MM.1S (cell line): Measurements from ENCODE around the gene LUZP1.
"Not testable (repeated sequence)": the region's sequence is repeated elsewhere in the genome, so short reads cannot be mapped to it uniquely, and the experiment has no call there.

ENCODE experiments used
- DNase-seq: peaks from one replicate; pipeline ENCODE4 v3.0.0-alpha.2; 2015
- H2AFZ ChIP-seq: fragments of 300-600 bp; sonication (generic); 2 replicates; pipeline ENCODE4 v1.6.0; 2016; ENCODE audit warnings: antibody characterized with exemption, low read length
- H3F3A ChIP-seq: fragments of 300-600 bp; sonication (generic); 2 replicates; pipeline ENCODE4 v1.6.1; 2016; ENCODE audit warnings: mild to moderate bottlenecking, antibody characterized with exemption, low read length, moderate library complexity, mixed read lengths; ENCODE audit not compliant: insufficient read depth
- H3K27ac ChIP-seq: fragments of 300-600 bp; sonication (generic); 2 replicates; pipeline ENCODE4 v1.5.1; 2016; ENCODE audit warnings: mild to moderate bottlenecking, low read length
- H3K27me3 ChIP-seq: fragments of 300-600 bp; sonication (generic); replicated peaks from 2 replicates; pipeline ENCODE4 v1.6.0; 2016; ENCODE audit warnings: low read length; ENCODE audit not compliant: insufficient read depth
- H3K36me3 ChIP-seq: fragments of 300-600 bp; sonication (generic); replicated peaks from 2 replicates; pipeline ENCODE4 v1.6.1; 2016; ENCODE audit warnings: mild to moderate bottlenecking, low read length, mixed read lengths; ENCODE audit not compliant: insufficient read depth
- H3K4me1 ChIP-seq: fragments of 300-600 bp; sonication (generic); 2 replicates; pipeline ENCODE4 v1.6.1; 2016; ENCODE audit warnings: low read length, mixed read lengths
- H3K4me2 ChIP-seq: fragments of 300-600 bp; sonication (generic); 2 replicates; pipeline ENCODE4 v1.6.0; 2016; ENCODE audit warnings: low read depth, low read length
- H3K4me3 ChIP-seq: fragments of 300-600 bp; sonication (generic); 2 replicates; pipeline ENCODE4 v1.5.1; 2016; ENCODE audit warnings: low read length, mixed read lengths
- H3K79me2 ChIP-seq: fragments of 300-600 bp; sonication (generic); 2 replicates; pipeline ENCODE4 v1.6.1; 2016; ENCODE audit warnings: mixed run types, low read length, mixed read lengths
- H3K9ac ChIP-seq: fragments of 300-600 bp; sonication (generic); 2 replicates; pipeline ENCODE4 v1.6.1; 2016; ENCODE audit warnings: low read length, mixed read lengths
- H3K9me2 ChIP-seq: fragments of 300-600 bp; sonication (generic); replicated peaks from 2 replicates; pipeline ENCODE4 v1.6.1; 2016; ENCODE audit warnings: mild to moderate bottlenecking, low read length, mixed read lengths; ENCODE audit not compliant: insufficient read depth
- H3K9me3 ChIP-seq: fragments of 300-600 bp; sonication (generic); replicated peaks from 2 replicates; pipeline ENCODE4 v1.6.1; 2016; ENCODE audit warnings: mild to moderate bottlenecking, low read length, mixed read lengths; ENCODE audit not compliant: insufficient read depth
- H4K20me1 ChIP-seq: fragments of 300-600 bp; sonication (generic); 2 replicates; pipeline ENCODE4 v1.6.1; 2016; ENCODE audit warnings: mild to moderate bottlenecking, low read length, moderate library complexity, mixed read lengths; ENCODE audit not compliant: insufficient read depth
- EZH2 ChIP-seq: fragments of 300-600 bp; sonication (generic); optimal IDR thresholded peaks from 2 replicates; pipeline ENCODE3; 2017; ENCODE audit warnings: low read depth, mild to moderate bottlenecking, antibody characterized with exemption, low read length, mixed read lengths
- EZH2phosphoT487 ChIP-seq: fragments of 300-600 bp; sonication (generic); IDR thresholded peaks from 2 replicates; pipeline ENCODE4 v1.6.1; 2018; ENCODE audit warnings: antibody characterized with exemption, low read length
- TF ChIP-seq, protein P1 (sequence below): fragments of 300-600 bp; sonication (generic); IDR thresholded peaks from 2 replicates; pipeline ENCODE4 v1.5.1; 2016; ENCODE audit warnings: antibody characterized with exemption, low read length, mixed read lengths

LUZP1 gene

DNA sequence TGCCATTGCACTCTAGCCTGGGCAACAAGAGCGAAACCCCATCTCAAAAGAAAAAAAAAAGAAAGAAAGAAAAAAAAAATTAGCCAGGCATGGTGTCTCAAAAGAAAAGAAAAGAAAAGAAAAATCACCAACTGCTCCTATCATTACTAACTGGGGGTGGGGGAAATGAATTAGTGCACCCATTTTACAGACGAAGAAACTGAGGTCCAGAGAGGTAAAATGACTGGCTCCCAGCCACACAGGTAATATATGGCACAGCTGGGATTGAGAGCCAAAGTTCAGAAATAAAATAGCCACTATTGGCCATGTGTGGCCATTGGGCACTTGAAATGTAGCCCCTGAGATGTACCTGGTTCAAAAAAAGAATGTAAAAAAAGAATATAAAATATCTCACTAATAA is 39.9 kb upstream of the LUZP1 start:
- DNase-seq: no peak
- Histone ChIP-seq H3K9ac (no peak overlapping the region), H3K9me3 (no peaks in the 10 kb centered on the region), H3K27ac (no peak overlapping the region), H3K36me3 (no peaks in the 10 kb centered on the region), H3F3A (no peaks in the 10 kb centered on the region), H3K27me3 (peaks cover 3% of the 10 kb centered on the region; the same call in 1 of the 2 replicates), H2AFZ (no peak overlapping the region), H3K9me2 (no peaks in the 10 kb centered on the region), H3K79me2 (no peaks in the 10 kb centered on the region), H3K4me3 (no peak overlapping the region), H4K20me1 (no peaks in the 10 kb centered on the region), H3K4me1 (no peaks in the 10 kb centered on the region), H3K4me2 (no peak overlapping the region)
- no peak for TF ChIP-seq EZH2
- TF ChIP-seq, protein P1, sequence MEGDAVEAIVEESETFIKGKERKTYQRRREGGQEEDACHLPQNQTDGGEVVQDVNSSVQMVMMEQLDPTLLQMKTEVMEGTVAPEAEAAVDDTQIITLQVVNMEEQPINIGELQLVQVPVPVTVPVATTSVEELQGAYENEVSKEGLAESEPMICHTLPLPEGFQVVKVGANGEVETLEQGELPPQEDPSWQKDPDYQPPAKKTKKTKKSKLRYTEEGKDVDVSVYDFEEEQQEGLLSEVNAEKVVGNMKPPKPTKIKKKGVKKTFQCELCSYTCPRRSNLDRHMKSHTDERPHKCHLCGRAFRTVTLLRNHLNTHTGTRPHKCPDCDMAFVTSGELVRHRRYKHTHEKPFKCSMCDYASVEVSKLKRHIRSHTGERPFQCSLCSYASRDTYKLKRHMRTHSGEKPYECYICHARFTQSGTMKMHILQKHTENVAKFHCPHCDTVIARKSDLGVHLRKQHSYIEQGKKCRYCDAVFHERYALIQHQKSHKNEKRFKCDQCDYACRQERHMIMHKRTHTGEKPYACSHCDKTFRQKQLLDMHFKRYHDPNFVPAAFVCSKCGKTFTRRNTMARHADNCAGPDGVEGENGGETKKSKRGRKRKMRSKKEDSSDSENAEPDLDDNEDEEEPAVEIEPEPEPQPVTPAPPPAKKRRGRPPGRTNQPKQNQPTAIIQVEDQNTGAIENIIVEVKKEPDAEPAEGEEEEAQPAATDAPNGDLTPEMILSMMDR: no peak
- no peak for TF ChIP-seq EZH2phosphoT487

DNA sequence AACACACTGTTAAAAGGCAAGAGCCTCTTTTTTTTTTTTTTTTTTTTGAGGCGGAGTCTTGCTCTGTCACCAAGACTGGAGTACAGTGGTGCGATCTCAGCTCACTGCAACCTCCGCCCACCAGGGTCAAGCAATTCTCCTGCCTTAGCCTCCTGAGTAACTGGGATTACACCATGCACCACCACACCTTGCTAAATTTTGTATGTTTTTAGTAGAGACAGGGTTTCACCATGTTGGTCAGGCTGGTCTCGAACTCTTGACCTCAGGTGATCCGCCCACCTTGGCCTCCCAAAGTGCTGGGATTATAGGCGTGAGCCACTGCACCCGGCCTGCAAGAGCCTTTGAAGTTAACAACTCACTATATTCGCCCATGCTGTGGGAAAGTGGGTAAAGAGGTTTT is 39.1 kb upstream of the LUZP1 start:
- H3K36me3 ChIP-seq, H3K79me2 ChIP-seq, H3K4me2 ChIP-seq, H3K9me2 ChIP-seq, H3K27ac ChIP-seq, H3K27me3 ChIP-seq, H3K9ac ChIP-seq, H2AFZ ChIP-seq, DNase-seq, H3F3A ChIP-seq, H3K4me3 ChIP-seq, H3K4me1 ChIP-seq, H3K9me3 ChIP-seq, H4K20me1 ChIP-seq: not testable (repeated sequence)

DNA sequence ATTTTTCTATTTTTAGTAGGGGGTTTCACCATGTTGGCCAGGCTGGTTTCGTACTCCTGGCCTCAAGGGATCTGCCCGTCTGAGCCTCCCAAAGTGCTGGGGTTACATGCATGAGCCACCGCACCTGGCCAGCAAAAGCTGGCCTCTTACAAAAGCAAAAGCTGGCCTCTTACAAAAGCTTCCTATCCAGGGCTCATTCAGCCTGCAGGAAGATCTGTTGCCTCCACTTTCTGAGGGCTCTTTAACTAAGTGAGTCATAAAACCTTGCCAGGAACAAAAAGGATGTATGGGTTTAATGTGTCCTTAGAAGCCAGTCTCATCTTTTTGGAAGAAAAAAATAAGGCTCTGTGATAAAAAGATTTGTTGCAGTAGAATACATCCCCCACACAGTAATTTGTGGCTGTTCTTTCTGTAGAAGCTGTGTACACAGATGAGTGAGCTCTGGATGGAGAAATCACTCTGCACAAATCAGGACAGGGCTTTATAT is 33.6 kb upstream of the LUZP1 start:
- Histone ChIP-seq H3F3A (no peaks in the 10 kb centered on the region), H3K79me2 (no peaks in the 10 kb centered on the region), H3K9me2 (no peaks in the 10 kb centered on the region), H3K27me3 (no peaks in the 10 kb centered on the region), H3K27ac (no peak overlapping the region), H3K4me1 (0 out of 2 replicates have a peak, but pooled peaks cover 3% of the 10 kb centered on the region), H3K4me3 (no peak overlapping the region), H3K9me3 (no peaks in the 10 kb centered on the region), H4K20me1 (no peaks in the 10 kb centered on the region), H3K9ac (no peak overlapping the region), H3K36me3 (no peaks in the 10 kb centered on the region), H2AFZ (no peak overlapping the region), H3K4me2 (no peak overlapping the region)
- peak; percentile 40 for DNase-seq
- no peak for TF ChIP-seq EZH2
- TF ChIP-seq EZH2phosphoT487: no peak
- TF ChIP-seq, protein P1: no peak

DNA sequence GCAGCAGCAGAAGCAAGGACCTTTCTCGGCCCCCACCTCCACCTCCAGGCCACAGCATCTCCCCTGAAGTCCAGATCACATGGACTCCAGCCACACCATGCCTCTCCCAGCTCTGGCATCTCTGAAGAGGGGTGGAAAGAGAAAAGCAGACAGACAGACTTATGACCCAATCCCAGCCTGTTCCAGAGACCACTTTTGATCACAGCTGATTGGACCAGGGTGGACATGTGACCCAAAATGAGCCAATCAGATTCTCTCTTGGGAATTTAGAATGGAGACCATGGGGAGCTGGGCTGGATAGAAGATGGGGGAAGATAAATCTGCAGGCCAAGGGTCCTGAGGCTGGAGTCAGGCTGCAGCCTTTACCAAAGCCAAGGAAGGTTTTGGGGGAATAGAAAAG is 32.2 kb upstream of the LUZP1 start:
- no peaks in the 10 kb centered on the region for H3K79me2 ChIP-seq
- no peaks in the 10 kb centered on the region for H3K9me2 ChIP-seq
- no peak for DNase-seq
- 0 out of 2 replicates have a peak, but pooled peaks cover 3% of the 10 kb centered on the region for H3K4me1 ChIP-seq
- TF ChIP-seq, protein P1: no peak
- no peak for TF ChIP-seq EZH2phosphoT487
- TF ChIP-seq EZH2: no peak
- H4K20me1 ChIP-seq: no peaks in the 10 kb centered on the region
- H3K36me3 ChIP-seq: no peaks in the 10 kb centered on the region
- H3K9ac ChIP-seq: no peak overlapping the region
- H3K4me3 ChIP-seq: no peak overlapping the region
- no peaks in the 10 kb centered on the region for H3F3A ChIP-seq
- H2AFZ ChIP-seq: no peak overlapping the region
- H3K27ac ChIP-seq: no peak overlapping the region
- no peaks in the 10 kb centered on the region for H3K9me3 ChIP-seq
- H3K4me2 ChIP-seq: no peak overlapping the region
- H3K27me3 ChIP-seq: no peaks in the 10 kb centered on the region
